NOMO-1 (cell line): Measurements from ENCODE around the gene COX10.

ENCODE experiments used
- DNase-seq, 2 experiments: peaks; one replicate each; lab custom pipeline; 2025; ENCODE audit not compliant: unreplicated experiment in 2 of 2; lab: John Stamatoyannopoulos, UW

The COX10 gene

DNA sequence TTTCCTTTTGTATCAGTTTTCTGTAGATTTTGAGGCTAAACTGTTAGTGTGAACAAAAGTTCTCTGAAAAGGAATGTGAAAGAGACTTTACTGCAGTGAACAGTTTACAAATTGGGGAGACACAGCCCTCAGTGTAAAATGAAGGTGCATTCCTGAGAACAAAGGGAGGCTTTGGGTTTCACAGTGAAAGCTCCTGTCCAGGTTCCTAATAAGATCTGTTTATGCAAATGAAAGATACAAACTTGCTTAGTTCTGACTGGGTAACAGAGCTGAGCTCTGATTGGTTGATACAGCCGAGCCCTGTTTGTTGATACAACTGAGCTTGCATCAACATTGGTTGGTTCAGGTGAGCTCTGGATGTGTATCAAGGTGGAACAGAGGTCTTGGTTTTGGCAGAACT, 175.7 kb downstream of the COX10 start:
- no peak for DNase-seq

DNA sequence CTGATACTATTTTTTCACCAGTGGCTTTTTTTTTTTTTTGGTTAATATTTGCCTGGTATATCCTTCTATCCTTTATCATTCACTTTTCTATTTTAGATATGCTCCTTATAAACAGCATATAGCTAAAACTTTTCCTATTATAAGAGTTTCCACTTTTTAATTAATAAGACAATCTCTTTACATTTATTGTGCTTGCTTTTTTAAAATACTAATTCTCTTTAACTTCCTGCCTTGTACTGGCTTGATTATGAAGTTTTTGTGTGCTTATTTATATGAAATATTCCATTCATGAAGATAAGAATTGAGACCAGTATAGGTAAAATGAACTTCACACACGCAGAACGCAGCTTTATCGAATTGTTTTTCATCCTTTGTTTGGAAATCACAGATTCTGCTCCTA, 176.3 kb downstream of the COX10 start:
- no peak for DNase-seq
